Measurements from ENCODE around the gene POLG.

POLG gene

GRCh38 chr15:89334510-89335297 is at the start of gene POLG:
Gene POLG (minus strand): TSS chr15:89334824. CDS start chr15:89333754, 1,070 bp downstream.
- DNase-seq (ENCODE audit: low read depth): peak; percentile 94

- no peak for DNase-seq (ENCODE audit: low read depth)
Measured at GRCh38 chr15:89384176-89384604, 49.6 kb upstream of the POLG start.

- no peak for DNase-seq (ENCODE audit: low read depth)
Measured at GRCh38 chr15:89383365-89384175, 48.9 kb upstream of the POLG start.

- DNase-seq (ENCODE audit: low read depth): no peak
Measured at GRCh38 chr15:89381888-89382686, 47.5 kb upstream of the POLG start.

- DNase-seq (ENCODE audit: low read depth): no peak
Measured at GRCh38 chr15:89381331-89381730, 46.7 kb upstream of the POLG start.

GRCh38 chr15:89379818-89380217 is 45.2 kb upstream of the POLG start:
- no peak for DNase-seq (ENCODE audit: low read depth)

- no peak for DNase-seq (ENCODE audit: low read depth)
Measured at GRCh38 chr15:89379251-89379695, 44.6 kb upstream of the POLG start.

GRCh38 chr15:89378296-89379151 is 43.9 kb upstream of the POLG start:
- DNase-seq (ENCODE audit: low read depth): no peak

GRCh38 chr15:89377842-89378295 is 43.2 kb upstream of the POLG start:
- DNase-seq (ENCODE audit: low read depth): no peak

- DNase-seq (ENCODE audit: low read depth): no peak
Measured at GRCh38 chr15:89377024-89377841, 42.6 kb upstream of the POLG start.

GRCh38 chr15:89376388-89376787 is 41.8 kb upstream of the POLG start:
- no peak for DNase-seq (ENCODE audit: low read depth)

- no peak for DNase-seq (ENCODE audit: low read depth)
Measured at GRCh38 chr15:89375093-89376005, 40.7 kb upstream of the POLG start.

- no peak for DNase-seq (ENCODE audit: low read depth)
Measured at GRCh38 chr15:89374086-89374981, 39.7 kb upstream of the POLG start.

- no peak for DNase-seq (ENCODE audit: low read depth)
Measured at GRCh38 chr15:89372069-89372935, 37.7 kb upstream of the POLG start.

GRCh38 chr15:89371228-89372044 is 36.8 kb upstream of the POLG start:
- DNase-seq (ENCODE audit: low read depth): no peak

GRCh38 chr15:89370978-89371227 is 36.3 kb upstream of the POLG start:
- DNase-seq (ENCODE audit: low read depth): no peak
